GM19351 (cell line): ENCODE data around the gene AWAT2.
A peak's percentile ranks its signal among the peaks of the same experiment; 100 is the strongest.

Experiments
- ATAC-seq: cut with Tn5 transposase; IDR thresholded peaks from one replicate; pipeline ENCODE4 v1.9.1; 2021; ENCODE audit warnings: mild to moderate bottlenecking, moderate library complexity; ENCODE audit not compliant: unreplicated experiment

The AWAT2 gene

DNA sequence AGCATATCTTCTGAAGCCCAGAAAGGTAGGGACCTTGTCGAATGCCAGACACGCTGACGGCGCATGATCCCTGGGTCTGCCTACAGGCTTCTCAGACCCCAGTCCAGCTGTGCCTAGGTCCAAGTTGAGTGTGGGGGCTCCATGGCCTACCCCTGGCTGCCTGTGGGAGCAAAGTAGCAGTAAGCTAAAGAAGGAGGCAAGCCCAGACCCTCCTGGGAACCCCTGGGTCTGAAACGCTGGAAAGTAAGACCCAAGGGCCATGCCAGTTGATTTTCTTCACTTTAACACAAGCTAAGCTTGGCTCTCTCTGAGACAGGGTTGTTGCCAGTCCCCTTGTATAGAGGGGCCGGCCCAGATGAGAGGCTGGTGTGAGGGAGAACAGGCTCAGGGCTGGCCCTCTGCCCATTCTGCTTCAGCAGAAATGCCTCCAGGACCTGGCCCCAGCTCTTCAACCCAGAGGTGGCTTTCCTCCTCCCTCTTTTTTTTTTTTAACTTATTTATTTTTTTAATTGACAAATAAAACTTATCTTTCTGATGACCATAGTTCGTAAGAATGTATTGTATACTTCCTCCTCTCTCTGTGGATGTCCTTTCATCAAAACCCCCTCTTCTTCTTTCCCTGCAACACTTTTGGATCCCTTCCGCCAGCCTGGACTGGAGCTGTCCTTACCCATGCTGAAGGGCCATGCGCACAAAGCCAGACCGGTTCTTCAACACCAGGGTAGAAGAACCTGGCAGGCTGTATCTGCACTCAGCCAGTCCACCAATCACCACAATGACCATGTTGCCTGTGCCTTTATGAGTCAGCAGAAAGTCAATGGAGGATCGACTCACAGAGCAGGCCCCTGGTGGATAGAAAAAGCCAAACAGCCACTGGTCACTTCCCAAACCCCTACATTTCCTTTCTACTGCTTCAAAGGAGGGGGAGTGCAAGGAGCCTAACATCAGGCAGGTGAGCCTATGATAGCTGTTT is 7.1 kb downstream of the AWAT2 start:
- no peak for ATAC-seq

GRCh38 chrX:70041993-70042392 is 7.7 kb downstream of the AWAT2 start:
- ATAC-seq: no peak

DNA sequence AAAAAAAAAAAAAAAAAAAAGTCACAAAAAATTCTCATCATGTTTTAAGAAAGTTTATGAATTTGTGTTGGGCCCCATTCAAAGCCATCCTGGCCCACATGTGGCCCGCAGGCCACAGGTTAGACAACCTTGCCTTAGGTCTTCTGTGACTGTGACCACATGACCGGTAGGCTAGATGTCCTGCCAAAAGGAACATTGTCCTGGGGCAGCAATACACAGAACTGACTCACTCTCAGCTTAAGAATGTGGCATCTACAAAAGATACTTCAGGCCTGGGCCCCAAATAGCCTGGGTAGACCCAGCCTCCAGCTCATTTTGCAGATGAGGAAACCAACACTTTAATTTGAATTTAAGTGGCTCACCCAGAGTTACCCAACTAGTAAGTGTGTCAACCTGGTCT is 10.0 kb downstream of the AWAT2 start:
- ATAC-seq: no peak

DNA sequence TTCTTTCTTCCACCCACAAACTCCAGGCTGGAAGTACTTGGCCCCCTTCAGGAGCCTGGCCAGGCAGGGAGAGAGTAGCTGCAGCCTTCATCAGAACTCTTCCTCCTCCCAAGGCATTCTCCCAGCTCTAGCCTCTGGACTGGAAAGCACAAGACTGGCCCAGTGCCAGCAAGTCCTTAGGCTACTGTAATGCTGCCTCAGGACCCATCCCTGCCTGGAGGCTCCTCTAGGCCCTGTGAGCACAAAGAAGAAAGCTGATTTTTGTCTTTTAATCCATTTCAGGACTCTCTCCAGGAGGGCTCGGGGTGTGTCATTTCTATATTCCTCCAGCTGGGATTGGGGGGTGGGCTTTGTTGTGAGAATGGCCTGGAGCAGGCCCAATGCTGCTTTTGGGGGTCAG is 10.8 kb downstream of the AWAT2 start:
- no peak for ATAC-seq

DNA sequence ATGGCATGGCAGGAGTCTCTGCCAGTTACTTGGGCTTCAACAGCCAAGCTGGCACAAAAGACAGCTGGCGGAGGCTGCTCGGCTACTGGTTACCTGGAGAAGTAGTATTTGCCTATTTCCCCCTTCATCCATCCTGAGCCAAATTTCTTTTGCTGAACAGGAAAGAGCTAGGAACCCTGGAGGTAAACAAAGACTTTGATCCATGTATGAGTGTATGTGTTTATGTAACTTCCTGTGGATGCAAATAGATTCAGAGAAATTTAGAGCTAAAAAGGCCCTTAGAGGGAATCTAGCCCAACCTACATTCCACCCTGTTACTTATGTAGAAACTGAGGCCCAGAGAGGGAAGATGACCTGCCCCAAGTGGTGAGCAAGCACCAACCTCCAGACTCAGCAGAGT is 11.2 kb downstream of the AWAT2 start:
- no peak for ATAC-seq

- no peak for ATAC-seq
Measured at GRCh38 chrX:70034646-70035045, 15.1 kb downstream of the AWAT2 start.

DNA sequence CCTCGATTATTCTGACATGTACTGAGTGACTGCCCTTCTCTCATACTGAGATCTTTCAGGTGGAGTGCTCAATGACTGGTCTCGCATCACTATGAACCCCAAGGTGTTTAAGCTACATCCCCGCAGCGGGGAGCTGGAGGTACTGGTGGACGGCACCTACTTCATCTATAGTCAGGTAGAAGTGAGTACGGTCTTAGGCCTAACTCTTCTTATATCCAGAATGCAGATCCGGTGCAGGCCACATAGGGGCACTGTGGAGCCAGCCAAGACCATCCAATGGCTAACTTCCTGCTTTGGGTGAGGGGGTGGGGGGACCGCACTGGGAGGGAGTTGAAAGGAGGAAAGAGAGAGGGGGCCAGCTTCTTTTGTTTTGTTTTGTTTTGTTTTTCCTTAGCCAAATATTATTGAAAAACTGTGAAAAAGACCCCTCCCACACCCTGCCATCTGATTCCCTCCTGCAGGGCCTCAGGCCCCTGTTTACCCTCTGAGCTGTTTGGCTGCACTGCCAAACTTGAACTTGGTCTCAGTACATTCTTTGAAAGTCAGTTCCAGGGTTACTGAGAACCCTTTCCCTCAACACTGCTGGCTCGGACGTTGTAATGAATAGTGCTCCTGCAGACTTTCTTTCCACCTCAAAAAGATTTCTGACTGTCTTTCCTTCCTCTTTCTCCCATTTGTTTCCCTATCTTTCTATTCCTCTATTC is 16.2 kb downstream of the AWAT2 start:
- ATAC-seq: peak; percentile 75

GRCh38 chrX:70032792-70033191 is 16.9 kb downstream of the AWAT2 start:
- no peak for ATAC-seq

GRCh38 chrX:70030301-70030767 is 19.4 kb downstream of the AWAT2 start:
- ATAC-seq: peak; percentile 79

DNA sequence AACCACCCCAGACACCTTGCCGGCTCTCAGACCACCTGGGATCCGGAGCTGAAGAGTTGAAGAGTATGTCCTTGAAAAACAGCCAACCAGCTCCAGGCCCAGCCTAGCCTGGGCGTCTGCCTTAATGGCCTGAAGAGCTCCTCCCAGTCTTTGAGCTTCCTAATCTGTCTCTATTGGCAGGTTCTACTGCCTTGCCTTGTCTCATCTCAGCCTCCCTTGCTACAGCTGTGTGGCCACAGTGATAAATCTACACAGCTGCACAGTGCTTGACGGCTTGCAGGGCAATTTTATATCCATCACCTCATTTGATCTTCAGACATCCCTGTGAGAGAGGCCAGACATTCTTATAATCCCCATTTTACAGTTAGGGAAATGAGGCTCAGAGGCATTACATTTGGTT is 19.9 kb downstream of the AWAT2 start:
- ATAC-seq: no peak

DNA sequence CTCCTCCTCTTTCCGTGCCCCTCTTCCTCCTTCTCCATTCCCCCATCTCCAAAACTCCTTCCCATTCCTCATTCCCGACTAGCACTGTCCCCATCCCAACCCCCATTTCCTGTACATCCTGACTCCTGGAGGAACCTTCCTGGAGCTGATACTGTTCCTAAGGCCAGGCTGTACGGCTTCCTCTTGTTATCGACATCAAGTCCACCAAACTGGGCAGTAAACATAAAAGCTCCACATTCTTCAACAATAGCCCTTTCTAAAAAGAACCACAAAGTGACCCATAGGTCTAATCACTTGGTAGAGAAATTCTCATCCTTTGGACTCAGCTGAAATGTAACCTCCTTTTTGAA is 22.9 kb downstream of the AWAT2 start:
- no peak for ATAC-seq

GRCh38 chrX:70026112-70026850 is 23.5 kb downstream of the AWAT2 start:
- ATAC-seq: no peak

GRCh38 chrX:70025464-70025863 is 24.3 kb downstream of the AWAT2 start:
- ATAC-seq: no peak

GRCh38 chrX:70022616-70023015 is 27.1 kb downstream of the AWAT2 start:
- ATAC-seq: no peak

GRCh38 chrX:70016513-70016912 is 33.2 kb downstream of the AWAT2 start:
- no peak for ATAC-seq

GRCh38 chrX:70013466-70014381 is 36.0 kb downstream of the AWAT2 start:
- ATAC-seq: no peak

DNA sequence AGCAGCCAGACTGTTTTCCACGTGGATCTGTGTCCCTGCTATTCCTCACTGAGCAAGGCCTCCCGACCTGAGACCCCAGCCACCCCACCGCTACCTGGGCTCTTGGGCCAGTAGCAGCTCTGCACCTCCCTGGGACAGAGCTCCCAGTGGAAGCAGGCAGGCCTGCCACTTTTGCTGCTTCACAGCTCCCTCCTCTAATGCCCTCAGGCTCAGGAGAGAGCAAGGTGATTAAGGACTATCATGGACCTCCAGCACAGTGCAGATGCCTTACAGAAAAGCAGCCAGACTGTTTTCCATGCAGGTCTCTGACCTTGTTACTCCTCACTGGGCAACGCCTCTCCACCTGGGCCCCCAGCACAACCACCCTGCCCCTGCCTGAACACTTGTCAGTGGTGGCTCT is 37.0 kb downstream of the AWAT2 start:
- no peak for ATAC-seq

GRCh38 chrX:70009970-70010369 is 39.8 kb downstream of the AWAT2 start:
- no peak for ATAC-seq

DNA sequence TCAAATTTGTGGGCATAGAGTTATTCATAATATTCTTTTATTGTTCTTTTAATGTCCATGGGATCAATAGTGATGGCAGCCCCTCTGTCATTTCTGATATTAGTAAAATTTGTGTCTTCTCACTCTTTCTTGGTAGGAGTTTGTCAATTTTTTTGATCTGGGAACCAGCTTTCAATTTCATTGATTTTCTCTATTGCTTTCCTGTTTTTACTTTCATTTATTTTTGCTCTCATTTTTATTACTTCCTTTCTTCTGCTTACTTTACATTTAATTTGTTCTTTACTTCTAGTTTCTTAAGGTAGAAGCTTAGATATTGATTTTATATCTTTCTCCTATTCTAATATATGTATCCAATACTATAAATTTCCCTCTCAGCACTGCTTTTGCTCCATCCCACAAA is 40.7 kb downstream of the AWAT2 start:
- ATAC-seq: no peak

DNA sequence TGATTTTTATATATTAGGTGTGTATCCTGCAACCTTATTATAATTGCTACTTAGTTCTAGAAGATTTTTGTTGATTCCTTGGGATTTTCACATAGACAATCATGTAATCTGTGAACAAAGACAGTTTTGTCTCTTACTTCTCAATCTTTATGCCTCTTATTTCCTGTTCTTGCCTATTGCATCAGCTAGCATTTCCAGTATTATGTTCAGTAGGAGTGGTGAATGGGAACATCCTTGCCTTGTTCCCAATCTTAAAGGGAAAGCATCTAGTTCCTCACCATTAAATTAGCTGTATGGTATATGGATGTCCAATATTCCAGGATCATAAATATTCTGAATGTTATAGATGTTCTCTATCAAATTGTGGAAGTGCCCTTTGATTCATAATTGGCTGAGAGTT is 41.8 kb downstream of the AWAT2 start:
- no peak for ATAC-seq
